ENCODE data around the gene NF1. TPM values are rescaled to one million over a fixed set of nuclear protein-coding genes. Genes with fewer than 3 reads are reported as not detected.
"Not testable (repeated sequence)": the region's sequence is repeated elsewhere in the genome, so short reads cannot be mapped to it uniquely, and the experiment has no call there.

Gene NF1
- total RNA-seq, 1 experiment from 2014 or later, result 164 TPM

DNA sequence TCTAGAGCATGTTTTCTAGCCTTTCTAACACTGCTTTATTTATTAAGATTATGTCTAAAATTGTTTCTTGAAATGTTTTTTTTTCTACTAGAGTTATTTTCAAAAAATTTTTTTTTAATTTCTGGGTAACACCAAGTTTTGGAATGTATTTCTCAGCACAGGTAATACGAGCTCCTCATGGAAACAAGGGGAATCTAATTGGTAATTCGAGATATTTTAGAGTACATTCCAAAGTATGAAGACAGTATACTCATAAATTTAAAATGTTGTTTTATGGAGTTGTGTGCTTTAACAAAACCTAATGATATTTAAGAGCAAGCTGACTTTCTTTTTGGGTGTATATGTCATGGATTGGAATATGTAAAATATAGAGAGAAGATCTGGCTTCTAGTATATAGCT lies 159.9 kb downstream of the NF1 start:
- no peaks in the 10 kb centered on the region for H3K9me2 ChIP-seq (replicated peaks; ENCODE audit: insufficient read depth, low read length)
- H3K4me2 ChIP-seq (ENCODE audit: low read depth, low read length, poor library complexity, severe bottlenecking), result no peak overlapping the region
- no peak overlapping the region for H3K27ac ChIP-seq (ENCODE audit: low read length)
- H3K4me3 ChIP-seq (ENCODE audit: low read length), result no peak overlapping the region
- H3K27me3 ChIP-seq (ENCODE audit: low read length), result no peaks in the 10 kb centered on the region
- H2AFZ ChIP-seq (ENCODE audit: low read length), result no peak overlapping the region
- peaks cover 39% of the 10 kb centered on the region for H3K4me1 ChIP-seq (ENCODE audit: low read length)
- H4K20me1 ChIP-seq (ENCODE audit: insufficient read depth, low read depth, low read length), result no peaks in the 10 kb centered on the region
- H3K79me2 ChIP-seq (ENCODE audit: low read length), result peaks cover 17% of the 10 kb centered on the region
- DNase-seq, result no peak
- H3K9me3 ChIP-seq (ENCODE audit: low read length), result no peaks in the 10 kb centered on the region
- no peak overlapping the region for H3K9ac ChIP-seq (ENCODE audit: low read length)
- peaks cover 39% of the 10 kb centered on the region for H3K36me3 ChIP-seq (ENCODE audit: insufficient read depth, low read length)

DNA sequence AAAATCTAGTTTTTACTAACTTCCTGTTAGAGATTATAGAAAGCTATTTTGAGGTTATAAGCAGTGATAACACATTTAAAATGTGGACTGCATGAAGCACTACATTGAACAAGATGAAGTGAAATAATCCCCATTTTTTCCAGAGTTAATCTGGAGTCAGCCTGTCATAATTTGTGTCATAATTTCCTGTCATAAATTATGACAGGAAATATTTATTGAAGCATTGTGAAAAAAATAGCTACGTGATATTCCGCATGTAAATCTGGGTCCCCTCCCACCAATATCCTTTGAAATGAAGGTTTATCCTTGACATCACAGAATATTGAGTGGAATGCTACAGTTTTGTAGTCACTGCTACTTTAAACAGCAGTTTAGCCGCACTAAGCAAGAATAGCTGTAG lies 162.2 kb downstream of the NF1 start:
- peaks cover 43% of the 10 kb centered on the region for H3K36me3 ChIP-seq (ENCODE audit: insufficient read depth, low read length)
- DNase-seq, result no peak
- H3K9me2 ChIP-seq (replicated peaks; ENCODE audit: insufficient read depth, low read length), result no peaks in the 10 kb centered on the region
- H3K4me3 ChIP-seq (ENCODE audit: low read length), result no peak overlapping the region
- H3K4me2 ChIP-seq (ENCODE audit: low read depth, low read length, poor library complexity, severe bottlenecking), result no peak overlapping the region
- H4K20me1 ChIP-seq (ENCODE audit: insufficient read depth, low read depth, low read length), result no peaks in the 10 kb centered on the region
- peaks cover 13% of the 10 kb centered on the region for H3K79me2 ChIP-seq (ENCODE audit: low read length)
- H2AFZ ChIP-seq (ENCODE audit: low read length), result no peak overlapping the region
- no peak overlapping the region for H3K9ac ChIP-seq (ENCODE audit: low read length)
- H3K4me1 ChIP-seq (ENCODE audit: low read length), result peaks cover 19% of the 10 kb centered on the region
- peak overlapping the region; percentile 12; the same call in 1 of the 2 replicates for H3K27ac ChIP-seq (ENCODE audit: low read length)
- H3K27me3 ChIP-seq (ENCODE audit: low read length), result no peaks in the 10 kb centered on the region
- H3K9me3 ChIP-seq (ENCODE audit: low read length), result no peaks in the 10 kb centered on the region

DNA sequence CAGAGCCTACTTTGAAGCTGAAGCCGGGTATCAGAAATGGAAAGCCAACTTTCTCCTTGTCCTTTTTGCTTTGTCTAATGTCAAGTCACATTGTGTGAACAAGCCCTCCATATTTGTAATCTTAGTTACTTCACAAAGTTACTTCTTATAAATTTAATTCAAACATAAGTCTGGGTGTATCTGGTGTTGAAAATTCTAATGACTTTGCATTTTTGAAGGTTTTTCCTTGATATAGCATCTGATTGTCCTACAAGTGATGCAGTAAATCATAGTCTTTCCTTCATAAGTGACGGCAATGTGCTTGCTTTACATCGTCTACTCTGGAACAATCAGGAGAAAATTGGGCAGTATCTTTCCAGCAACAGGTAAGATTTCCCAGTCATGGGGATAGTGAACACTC lies 165.4 kb downstream of the NF1 start:
- H2AFZ ChIP-seq (ENCODE audit: low read length), result no peak overlapping the region
- no peak overlapping the region for H3K4me3 ChIP-seq (ENCODE audit: low read length)
- peaks cover 16% of the 10 kb centered on the region for H3K4me1 ChIP-seq (ENCODE audit: low read length)
- H3K79me2 ChIP-seq (ENCODE audit: low read length), result peaks cover 8% of the 10 kb centered on the region; the same call in 1 of the 2 replicates
- H3K4me2 ChIP-seq (ENCODE audit: low read depth, low read length, poor library complexity, severe bottlenecking), result no peak overlapping the region
- H3K9me2 ChIP-seq (replicated peaks; ENCODE audit: insufficient read depth, low read length), result no peaks in the 10 kb centered on the region
- peaks cover 33% of the 10 kb centered on the region for H3K36me3 ChIP-seq (ENCODE audit: insufficient read depth, low read length)
- no peak for DNase-seq
- no peaks in the 10 kb centered on the region for H3K9me3 ChIP-seq (ENCODE audit: low read length)
- no peak overlapping the region for H3K27ac ChIP-seq (ENCODE audit: low read length)
- no peaks in the 10 kb centered on the region for H4K20me1 ChIP-seq (ENCODE audit: insufficient read depth, low read depth, low read length)
- no peaks in the 10 kb centered on the region for H3K27me3 ChIP-seq (ENCODE audit: low read length)
- H3K9ac ChIP-seq (ENCODE audit: low read length), result no peak overlapping the region

DNA sequence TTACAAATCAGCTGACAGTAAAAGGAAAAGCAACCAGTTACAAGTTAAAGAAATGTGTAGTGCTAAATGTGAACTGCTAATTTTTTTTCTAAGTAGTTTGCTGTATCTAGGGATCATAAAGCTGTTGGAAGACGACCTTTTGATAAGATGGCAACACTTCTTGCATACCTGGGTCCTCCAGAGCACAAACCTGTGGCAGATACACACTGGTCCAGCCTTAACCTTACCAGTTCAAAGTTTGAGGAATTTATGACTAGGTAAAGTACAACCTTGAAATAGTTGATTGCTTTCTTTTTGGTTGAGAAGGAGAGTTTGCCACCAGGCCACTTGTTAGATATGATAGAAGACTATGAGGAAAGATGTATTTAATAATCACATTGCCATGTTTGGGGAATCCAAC lies 166.8 kb downstream of the NF1 start:
- Histone ChIP-seq H3K36me3 (ENCODE audit: insufficient read depth, low read length) (peaks cover 42% of the 10 kb centered on the region), H3K9me2 (replicated peaks; ENCODE audit: insufficient read depth, low read length) (no peaks in the 10 kb centered on the region), H3K9me3 (ENCODE audit: low read length) (no peaks in the 10 kb centered on the region), H3K4me3 (ENCODE audit: low read length) (no peak overlapping the region), H3K4me2 (ENCODE audit: low read depth, low read length, poor library complexity, severe bottlenecking) (no peak overlapping the region), H2AFZ (ENCODE audit: low read length) (no peak overlapping the region), H3K79me2 (ENCODE audit: low read length) (peaks cover 4% of the 10 kb centered on the region; the same call in 1 of the 2 replicates), H3K27ac (ENCODE audit: low read length) (peak overlapping the region; percentile 29; the same call in 1 of the 2 replicates), H3K9ac (ENCODE audit: low read length) (no peak overlapping the region), H3K27me3 (ENCODE audit: low read length) (no peaks in the 10 kb centered on the region), H3K4me1 (ENCODE audit: low read length) (peaks cover 5% of the 10 kb centered on the region), H4K20me1 (ENCODE audit: insufficient read depth, low read depth, low read length) (no peaks in the 10 kb centered on the region)
- DNase-seq, result no peak

DNA sequence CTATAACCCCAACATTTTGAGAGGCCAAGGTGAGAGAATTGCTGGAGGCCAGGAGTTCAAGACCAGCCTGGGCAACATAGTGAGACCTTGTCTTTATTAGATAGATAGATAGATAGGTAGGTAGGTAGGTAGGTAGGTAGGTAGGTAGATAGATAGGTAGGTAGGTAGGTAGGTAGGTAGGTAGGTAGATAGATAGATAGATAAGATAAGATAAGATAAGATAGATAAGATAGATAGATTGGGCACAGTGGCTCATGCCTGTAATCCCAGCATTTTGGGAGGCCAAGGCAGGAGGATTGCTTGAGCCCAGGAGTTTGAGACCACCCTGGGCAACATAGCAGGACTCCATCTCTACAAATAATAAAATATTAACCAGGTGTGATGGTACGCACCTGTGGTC lies 168.1 kb downstream of the NF1 start:
- not testable (repeated sequence) for H3K4me3 ChIP-seq (ENCODE audit: low read length); DNase-seq; H3K9ac ChIP-seq (ENCODE audit: low read length)

DNA sequence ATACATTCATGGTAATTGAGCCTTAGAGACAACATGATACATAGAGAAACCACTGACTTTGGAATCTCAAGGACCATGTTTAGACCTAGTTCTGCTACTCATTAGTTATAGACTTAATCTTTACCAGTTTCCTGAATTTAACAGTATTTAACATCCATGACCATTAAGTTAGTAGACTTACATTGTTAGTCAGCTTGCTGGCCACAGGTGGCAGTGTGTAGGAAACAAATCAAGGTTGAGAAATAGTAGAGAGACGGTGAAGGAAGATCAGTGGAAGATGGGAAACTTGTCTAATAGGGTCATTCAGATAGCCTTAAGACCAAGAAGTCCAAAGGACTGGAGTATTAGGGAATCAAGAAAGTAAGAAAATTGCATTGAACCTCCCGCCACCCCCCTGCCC lies 171.3 kb downstream of the NF1 start:
- DNase-seq, result peak; percentile 55
- H3K9me3 ChIP-seq (ENCODE audit: low read length), result no peaks in the 10 kb centered on the region
- H3K4me2 ChIP-seq (ENCODE audit: low read depth, low read length, poor library complexity, severe bottlenecking), result no peak overlapping the region
- no peaks in the 10 kb centered on the region for H4K20me1 ChIP-seq (ENCODE audit: insufficient read depth, low read depth, low read length)
- no peak overlapping the region for H3K27ac ChIP-seq (ENCODE audit: low read length)
- no peak overlapping the region for H2AFZ ChIP-seq (ENCODE audit: low read length)
- H3K4me3 ChIP-seq (ENCODE audit: low read length), result no peak overlapping the region
- no peak overlapping the region for H3K9ac ChIP-seq (ENCODE audit: low read length)
- H3K27me3 ChIP-seq (ENCODE audit: low read length), result no peaks in the 10 kb centered on the region
- no peaks in the 10 kb centered on the region for H3K4me1 ChIP-seq (ENCODE audit: low read length)
- H3K79me2 ChIP-seq (ENCODE audit: low read length), result peaks cover 4% of the 10 kb centered on the region; the same call in 1 of the 2 replicates
- no peaks in the 10 kb centered on the region for H3K9me2 ChIP-seq (replicated peaks; ENCODE audit: insufficient read depth, low read length)
- H3K36me3 ChIP-seq (ENCODE audit: insufficient read depth, low read length), result peaks cover 47% of the 10 kb centered on the region

More for the DNA sequence above, 168.1 kb downstream of the NF1 start:
- H3K9me3 ChIP-seq (ENCODE audit: low read length); H4K20me1 ChIP-seq (ENCODE audit: insufficient read depth, low read depth, low read length); H3K9me2 ChIP-seq (replicated peaks; ENCODE audit: insufficient read depth, low read length); H3K4me1 ChIP-seq (ENCODE audit: low read length); H3K27me3 ChIP-seq (ENCODE audit: low read length); H3K27ac ChIP-seq (ENCODE audit: low read length); H3K79me2 ChIP-seq (ENCODE audit: low read length); H2AFZ ChIP-seq (ENCODE audit: low read length); H3K4me2 ChIP-seq (ENCODE audit: low read depth, low read length, poor library complexity, severe bottlenecking): not testable (repeated sequence)
- H3K36me3 ChIP-seq (ENCODE audit: insufficient read depth, low read length), result peaks cover 45% of the 10 kb centered on the region

DNA sequence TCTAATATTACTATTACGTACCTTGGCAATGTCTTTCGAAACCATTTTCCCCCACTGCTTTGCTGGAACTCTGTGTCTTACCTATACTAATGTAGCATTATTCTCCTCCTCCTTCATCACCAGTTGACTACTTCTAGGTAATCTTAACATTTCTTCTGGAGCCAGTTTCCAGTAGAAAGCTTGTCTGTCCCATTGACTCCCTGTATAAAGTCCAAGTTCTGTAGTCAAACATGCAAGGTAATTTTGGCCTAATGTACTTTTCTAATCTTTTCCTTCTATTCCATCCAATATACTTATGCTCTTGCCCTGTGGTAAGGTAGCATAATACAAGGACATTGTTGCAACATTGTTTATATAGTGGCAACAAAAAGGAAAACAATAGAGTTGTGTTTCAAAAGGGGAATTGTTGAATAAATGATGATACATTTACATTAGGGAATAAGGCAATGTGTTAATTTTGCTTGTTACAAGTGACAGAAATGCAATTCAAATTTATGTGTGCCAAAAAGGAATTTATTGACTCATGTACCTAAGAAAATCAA lies 174.3 kb downstream of the NF1 start:
- H3K4me2 ChIP-seq (ENCODE audit: low read depth, low read length, poor library complexity, severe bottlenecking), result no peak overlapping the region
- H3K4me3 ChIP-seq (ENCODE audit: low read length), result no peak overlapping the region
- no peaks in the 10 kb centered on the region for H3K27me3 ChIP-seq (ENCODE audit: low read length)

DNA sequence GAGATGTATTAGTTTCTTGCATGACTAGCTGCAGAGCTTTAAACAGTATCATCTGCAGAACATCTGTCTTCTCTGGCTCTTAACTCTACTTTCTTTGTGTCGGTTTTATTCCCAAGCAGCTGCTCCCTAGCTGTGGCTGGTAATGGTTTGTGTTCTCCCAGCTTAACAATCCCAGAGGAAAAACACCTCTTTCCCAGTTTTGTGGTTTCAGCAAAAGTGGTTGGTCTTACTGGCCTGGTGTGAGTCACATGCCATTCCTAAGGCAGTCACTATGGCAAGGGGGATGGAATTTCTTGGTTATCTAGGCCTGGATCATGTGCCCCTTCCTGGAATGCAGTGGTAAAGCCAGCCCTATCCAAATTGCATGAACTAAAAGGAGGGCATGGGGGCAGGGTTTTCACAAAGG lies 174.8 kb downstream of the NF1 start:
- no peak overlapping the region for H3K9ac ChIP-seq (ENCODE audit: low read length)
- peaks cover 4% of the 10 kb centered on the region; the same call in 1 of the 2 replicates for H3K79me2 ChIP-seq (ENCODE audit: low read length)
- H2AFZ ChIP-seq (ENCODE audit: low read length), result no peak overlapping the region
- no peaks in the 10 kb centered on the region for H3K4me1 ChIP-seq (ENCODE audit: low read length)
- H3K36me3 ChIP-seq (ENCODE audit: insufficient read depth, low read length), result peaks cover 46% of the 10 kb centered on the region
- H3K4me3 ChIP-seq (ENCODE audit: low read length), result no peak overlapping the region
- H3K4me2 ChIP-seq (ENCODE audit: low read depth, low read length, poor library complexity, severe bottlenecking), result no peak overlapping the region
- no peak overlapping the region for H3K27ac ChIP-seq (ENCODE audit: low read length)
- no peak for DNase-seq
- no peaks in the 10 kb centered on the region for H4K20me1 ChIP-seq (ENCODE audit: insufficient read depth, low read depth, low read length)
- no peaks in the 10 kb centered on the region for H3K9me3 ChIP-seq (ENCODE audit: low read length)
- no peaks in the 10 kb centered on the region for H3K27me3 ChIP-seq (ENCODE audit: low read length)
- H3K9me2 ChIP-seq (replicated peaks; ENCODE audit: insufficient read depth, low read length), result peaks cover 8% of the 10 kb centered on the region

More for the DNA sequence above, 174.3 kb downstream of the NF1 start:
- no peak overlapping the region for H2AFZ ChIP-seq (ENCODE audit: low read length)
- peaks cover 46% of the 10 kb centered on the region for H3K36me3 ChIP-seq (ENCODE audit: insufficient read depth, low read length)
- no peak overlapping the region for H3K27ac ChIP-seq (ENCODE audit: low read length)
- no peaks in the 10 kb centered on the region for H3K4me1 ChIP-seq (ENCODE audit: low read length)
- H3K79me2 ChIP-seq (ENCODE audit: low read length), result peaks cover 4% of the 10 kb centered on the region; the same call in 1 of the 2 replicates
- H3K9me3 ChIP-seq (ENCODE audit: low read length), result no peaks in the 10 kb centered on the region
- no peak for DNase-seq
- no peak overlapping the region for H3K9ac ChIP-seq (ENCODE audit: low read length)
- peaks cover 8% of the 10 kb centered on the region for H3K9me2 ChIP-seq (replicated peaks; ENCODE audit: insufficient read depth, low read length)
- no peaks in the 10 kb centered on the region for H4K20me1 ChIP-seq (ENCODE audit: insufficient read depth, low read depth, low read length)

All from Karpas-422 (cell line).